ENCODE results near the gene PPAN. TPM values are rescaled to one million over a fixed set of nuclear protein-coding genes. Genes with fewer than 3 reads are reported as not detected.

PPAN gene
- total and polyA plus RNA-seq, 4 donors = 15.0 to 61.4 (median 47.5) TPM

DNA sequence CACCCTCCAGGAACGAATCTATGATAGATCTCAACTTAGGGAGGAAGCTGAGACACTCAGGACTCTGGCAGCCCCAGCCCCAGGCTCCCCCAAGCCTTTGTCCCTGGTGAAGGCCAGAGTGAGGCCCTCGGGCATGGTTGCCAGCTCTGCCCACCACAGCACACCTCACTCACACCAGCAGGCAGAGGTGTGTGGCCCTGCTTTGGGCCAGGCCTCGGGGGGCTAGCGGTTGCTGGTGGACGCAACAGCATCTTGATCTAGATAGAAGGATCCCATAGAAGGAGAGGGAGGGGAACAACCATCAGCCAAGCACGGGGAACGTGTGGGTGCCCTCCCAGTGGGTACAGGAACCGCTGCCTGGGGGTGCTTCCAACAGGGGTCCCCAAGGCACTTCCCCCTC is 51.9 kb downstream of the PPAN start:
- Histone ChIP-seq H3K27ac (ENCODE audit: low read depth in 1 of 2, low read length in 1 of 2) (no peak overlapping the region), H3K27me3 (ENCODE audit: control insufficient read depth in 3 of 3, insufficient read depth in 3 of 3, low read length in 2 of 3) (no peaks in the 10 kb centered on the region), H3K36me3 (ENCODE audit: control insufficient read depth in 4 of 4, insufficient read depth in 4 of 4, low read length in 4 of 4) (peaks cover 50 to 72% (median 56%) of the 10 kb centered on the region in 4 donors), H3K4me3 (no peak overlapping the region), H3K9ac (ENCODE audit: insufficient read depth in 1 of 2, low read length in 2 of 2) (no peak overlapping the region), H3K9me3 (ENCODE audit: control insufficient read depth in 4 of 4, insufficient read depth in 3 of 4, low read length in 3 of 4) (no peaks in the 10 kb centered on the region), H3K4me1 (ENCODE audit: control insufficient read depth in 5 of 5, insufficient read depth in 5 of 5, low read length in 5 of 5) (no peaks in the 10 kb centered on the region)
- DNase-seq = no peak
- no peak for ATAC-seq (ENCODE audit: insufficient read depth, low FRiP score)
- 95 to 98% methylated on average over 8 of the region's 8 CpGs for whole genome bisulfite sequencing, 2 donors
- TF ChIP-seq, protein P1, sequence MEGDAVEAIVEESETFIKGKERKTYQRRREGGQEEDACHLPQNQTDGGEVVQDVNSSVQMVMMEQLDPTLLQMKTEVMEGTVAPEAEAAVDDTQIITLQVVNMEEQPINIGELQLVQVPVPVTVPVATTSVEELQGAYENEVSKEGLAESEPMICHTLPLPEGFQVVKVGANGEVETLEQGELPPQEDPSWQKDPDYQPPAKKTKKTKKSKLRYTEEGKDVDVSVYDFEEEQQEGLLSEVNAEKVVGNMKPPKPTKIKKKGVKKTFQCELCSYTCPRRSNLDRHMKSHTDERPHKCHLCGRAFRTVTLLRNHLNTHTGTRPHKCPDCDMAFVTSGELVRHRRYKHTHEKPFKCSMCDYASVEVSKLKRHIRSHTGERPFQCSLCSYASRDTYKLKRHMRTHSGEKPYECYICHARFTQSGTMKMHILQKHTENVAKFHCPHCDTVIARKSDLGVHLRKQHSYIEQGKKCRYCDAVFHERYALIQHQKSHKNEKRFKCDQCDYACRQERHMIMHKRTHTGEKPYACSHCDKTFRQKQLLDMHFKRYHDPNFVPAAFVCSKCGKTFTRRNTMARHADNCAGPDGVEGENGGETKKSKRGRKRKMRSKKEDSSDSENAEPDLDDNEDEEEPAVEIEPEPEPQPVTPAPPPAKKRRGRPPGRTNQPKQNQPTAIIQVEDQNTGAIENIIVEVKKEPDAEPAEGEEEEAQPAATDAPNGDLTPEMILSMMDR (IDR thresholded peaks at IDR 0.05; ENCODE audit: control extremely low read depth, extremely low read depth) = no peak

DNA sequence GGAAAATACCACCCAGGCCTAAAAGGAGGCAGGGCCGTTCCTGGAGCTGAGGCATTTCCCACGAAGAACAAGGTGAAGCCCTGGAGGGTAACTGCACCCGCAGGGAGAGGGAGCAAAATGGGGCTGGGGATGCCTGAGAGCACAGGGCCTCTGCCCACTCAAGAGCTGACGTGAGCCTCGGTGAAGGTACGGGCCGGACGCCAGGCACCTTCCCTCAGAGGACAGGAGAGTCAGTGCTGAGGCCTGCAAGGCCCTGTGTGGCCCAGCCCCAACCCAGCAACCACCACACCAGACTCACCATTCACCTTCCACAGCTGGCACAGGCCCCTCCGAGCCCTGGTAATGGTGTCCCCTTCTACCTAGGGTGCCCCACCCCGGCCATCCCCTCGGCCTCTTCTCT is 52.3 kb downstream of the PPAN start:
- H3K9me3 ChIP-seq (ENCODE audit: control insufficient read depth in 4 of 4, insufficient read depth in 3 of 4, low read length in 3 of 4) = no peaks in the 10 kb centered on the region
- H3K27me3 ChIP-seq (ENCODE audit: control insufficient read depth in 3 of 3, insufficient read depth in 3 of 3, low read length in 2 of 3) = no peaks in the 10 kb centered on the region
- WGBS, 2 donors = 95 to 96% methylated on average over 11 of the region's 11 CpGs
- no peaks in the 10 kb centered on the region for H3K4me1 ChIP-seq (ENCODE audit: control insufficient read depth in 5 of 5, insufficient read depth in 5 of 5, low read length in 5 of 5)
- DNase-seq = no peak
- no peak overlapping the region for H3K9ac ChIP-seq (ENCODE audit: insufficient read depth in 1 of 2, low read length in 2 of 2)
- H3K36me3 ChIP-seq (ENCODE audit: control insufficient read depth in 4 of 4, insufficient read depth in 4 of 4, low read length in 4 of 4) = peaks cover 52 to 73% (median 57%) of the 10 kb centered on the region in 4 donors
- no peak overlapping the region for H3K27ac ChIP-seq (ENCODE audit: low read depth in 1 of 2, low read length in 1 of 2)
- ATAC-seq (ENCODE audit: insufficient read depth, low FRiP score) = no peak
- TF ChIP-seq, protein P1 (IDR thresholded peaks at IDR 0.05; ENCODE audit: control extremely low read depth, extremely low read depth) = no peak
- no peak overlapping the region for H3K4me3 ChIP-seq

DNA sequence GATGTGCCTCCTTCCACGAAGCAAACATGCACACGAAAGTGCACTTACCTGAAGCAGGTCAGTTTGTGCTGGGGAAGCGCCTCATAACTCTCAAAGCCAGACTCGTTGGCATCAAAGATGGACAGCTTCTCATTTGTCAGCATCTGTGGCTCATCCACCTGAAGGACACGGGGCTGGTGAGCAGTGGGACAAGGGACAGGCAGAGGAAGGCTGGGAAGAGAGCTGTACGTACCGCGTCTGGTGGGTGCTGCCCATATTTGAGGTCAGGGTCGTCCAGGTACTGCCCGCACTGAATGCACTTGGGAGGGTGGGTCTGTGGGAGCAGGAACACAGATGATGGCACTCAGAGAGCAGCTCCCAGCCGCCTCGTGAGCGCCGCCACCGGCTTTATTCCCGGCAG is 53.4 kb downstream of the PPAN start:
- TF ChIP-seq, protein P1 (IDR thresholded peaks at IDR 0.05; ENCODE audit: control extremely low read depth, extremely low read depth) = no peak
- no peak overlapping the region for H3K4me3 ChIP-seq
- DNase-seq (no peak), ATAC-seq (ENCODE audit: insufficient read depth, low FRiP score) (no peak)
- no peaks in the 10 kb centered on the region for H3K27me3 ChIP-seq (ENCODE audit: control insufficient read depth in 3 of 3, insufficient read depth in 3 of 3, low read length in 2 of 3)
- no peaks in the 10 kb centered on the region for H3K4me1 ChIP-seq (ENCODE audit: control insufficient read depth in 5 of 5, insufficient read depth in 5 of 5, low read length in 5 of 5)
- 95 to 96% methylated on average over 16 of the region's 16 CpGs for WGBS, 2 donors
- no peak overlapping the region for H3K27ac ChIP-seq (ENCODE audit: low read depth in 1 of 2, low read length in 1 of 2)
- H3K36me3 ChIP-seq (ENCODE audit: control insufficient read depth in 4 of 4, insufficient read depth in 4 of 4, low read length in 4 of 4) = peaks cover 40 to 67% (median 52%) of the 10 kb centered on the region in 4 donors
- no peaks in the 10 kb centered on the region for H3K9me3 ChIP-seq (ENCODE audit: control insufficient read depth in 4 of 4, insufficient read depth in 3 of 4, low read length in 3 of 4)
- no peak overlapping the region for H3K9ac ChIP-seq (ENCODE audit: insufficient read depth in 1 of 2, low read length in 2 of 2)

Small RNA genes lying within 50 kb of the gene (small RNA-seq; reads per million reads assigned to genes)
- gene SNORD105 (ENCODE audit: low replicate concordance) (35.8 reads per million, percentile 97 among the genes with 10 or more reads in this experiment), gene SNORD105B (ENCODE audit: low replicate concordance) (4,243 reads per million, percentile 100 among the genes with 10 or more reads in this experiment)

Other genes with a start within 250 kb of the PPAN start
- 10 to 100 TPM in 1 of 2 donors, 1 to 10 TPM in 1; 5.8 to 11.9 TPM for gene OLFM2, start 169.8 kb upstream of the PPAN start, total RNA-seq
- gene OLFM2, start 169.8 kb upstream of the PPAN start, polyA plus RNA-seq = 10 to 100 TPM in 1 of 2 donors, 1 to 10 TPM in 1; 2.2 to 14.3 TPM
- 10 to 100 TPM; 10.3 to 15.1 TPM for gene COL5A3, start 95.9 kb upstream of the PPAN start, total RNA-seq
- 10 to 100 TPM in 1 of 2 donors, 1 to 10 TPM in 1; 8.4 to 10.7 TPM for gene COL5A3, start 95.9 kb upstream of the PPAN start, polyA plus RNA-seq
- not detected for gene RDH8, start 92.9 kb upstream of the PPAN start, total RNA-seq
- gene RDH8, start 92.9 kb upstream of the PPAN start, polyA plus RNA-seq = not detected
- 10 to 100 TPM; 21.2 to 31.5 TPM for gene SHFL, start 20.0 kb upstream of the PPAN start, total RNA-seq
- gene SHFL, start 20.0 kb upstream of the PPAN start, polyA plus RNA-seq = 10 to 100 TPM; 35.1 to 43.5 TPM
- 1 to 10 TPM in 1 of 2 donors, under 1 TPM in 1; 0.64 to 4.1 TPM for gene ANGPTL6, start 3.7 kb upstream of the PPAN start, total RNA-seq
- gene ANGPTL6, start 3.7 kb upstream of the PPAN start, polyA plus RNA-seq = 1 to 10 TPM in 1 of 2 donors, under 1 TPM in 1; 0.93 to 1.3 TPM
- gene P2RY11, start 5.3 kb downstream of the PPAN start, total RNA-seq = 10 to 100 TPM in 1 of 2 donors, 1 to 10 TPM in 1; 3.3 to 19.0 TPM
- 10 to 100 TPM in 1 of 2 donors, 1 to 10 TPM in 1; 9.6 to 17.4 TPM for gene P2RY11, start 5.3 kb downstream of the PPAN start, polyA plus RNA-seq
- 100 to 1,000 TPM; 164 to 187 TPM for gene EIF3G, start 13.5 kb downstream of the PPAN start, total RNA-seq
- gene EIF3G, start 13.5 kb downstream of the PPAN start, polyA plus RNA-seq = 100 to 1,000 TPM; 145 to 197 TPM
- gene DNMT1, start 88.6 kb downstream of the PPAN start, total RNA-seq = 10 to 100 TPM; 44.0 to 85.7 TPM
- gene DNMT1, start 88.6 kb downstream of the PPAN start, polyA plus RNA-seq = 10 to 100 TPM; 32.8 to 46.5 TPM
- 10 to 100 TPM; 15.2 to 32.1 TPM for gene S1PR2, start 125.0 kb downstream of the PPAN start, total RNA-seq
- 10 to 100 TPM in 1 of 2 donors, 1 to 10 TPM in 1; 6.5 to 10.9 TPM for gene S1PR2, start 125.0 kb downstream of the PPAN start, polyA plus RNA-seq
- gene MRPL4, start 145.9 kb downstream of the PPAN start, total RNA-seq = 10 to 100 TPM; 16.6 to 61.9 TPM
- gene MRPL4, start 145.9 kb downstream of the PPAN start, polyA plus RNA-seq = 10 to 100 TPM; 33.8 to 64.8 TPM
- 100 to 1,000 TPM; 179 to 191 TPM for gene ICAM1, start 164.8 kb downstream of the PPAN start, total RNA-seq
- 100 to 1,000 TPM in 1 of 2 donors, 10 to 100 TPM in 1; 88.4 to 391 TPM for gene ICAM1, start 164.8 kb downstream of the PPAN start, polyA plus RNA-seq
- gene ICAM4, start 180.6 kb downstream of the PPAN start, total RNA-seq = 10 to 100 TPM in 1 of 2 donors, 1 to 10 TPM in 1; 8.2 to 38.8 TPM
- gene ICAM4, start 180.6 kb downstream of the PPAN start, polyA plus RNA-seq = 1 to 10 TPM; 4.6 to 8.0 TPM
- 10 to 100 TPM; 22.2 to 32.1 TPM for gene ICAM5, start 183.6 kb downstream of the PPAN start, total RNA-seq
- gene ICAM5, start 183.6 kb downstream of the PPAN start, polyA plus RNA-seq = 10 to 100 TPM in 1 of 2 donors, 1 to 10 TPM in 1; 4.1 to 15.0 TPM
- gene ZGLP1, start 203.5 kb downstream of the PPAN start, total RNA-seq = 1 to 10 TPM; 3.7 to 5.1 TPM
- gene ZGLP1, start 203.5 kb downstream of the PPAN start, polyA plus RNA-seq = 1 to 10 TPM; 3.0 to 6.7 TPM
- 10 to 100 TPM in 1 of 2 donors, 1 to 10 TPM in 1; 9.6 to 20.9 TPM for gene FDX2, start 209.7 kb downstream of the PPAN start, total RNA-seq
- gene FDX2, start 209.7 kb downstream of the PPAN start, polyA plus RNA-seq = 10 to 100 TPM; 21.4 to 38.4 TPM
- gene RAVER1, start 227.2 kb downstream of the PPAN start, total RNA-seq = 10 to 100 TPM; 21.1 to 46.1 TPM
- 10 to 100 TPM; 10.5 to 17.7 TPM for gene RAVER1, start 227.2 kb downstream of the PPAN start, polyA plus RNA-seq
- gene ICAM3, start 233.3 kb downstream of the PPAN start, total RNA-seq = 10 to 100 TPM; 12.1 to 25.5 TPM
- 10 to 100 TPM in 1 of 2 donors, 1 to 10 TPM in 1; 8.1 to 56.1 TPM for gene ICAM3, start 233.3 kb downstream of the PPAN start, polyA plus RNA-seq

Measured in lung (tissue), 13 donors.